Activated naive CD8-positive, alpha-beta T cell (primary cell): Measurements from ENCODE around the gene TXNDC9.
"Not testable (repeated sequence)": the region's sequence is repeated elsewhere in the genome, so short reads cannot be mapped to it uniquely, and the experiment has no call there.

Source experiments
- H3K27ac Mint-ChIP-seq: one replicate; pipeline ENCODE4 v1.8.0; 2021; ENCODE audit warnings: mixed read lengths
- H3K27me3 Mint-ChIP-seq: one replicate; pipeline ENCODE4 v1.8.0; 2021; ENCODE audit warnings: mixed read lengths
- H3K36me3 Mint-ChIP-seq: one replicate; pipeline ENCODE4 v1.8.0; 2021; ENCODE audit warnings: mixed read lengths
- H3K4me1 Mint-ChIP-seq: one replicate; pipeline ENCODE4 v1.8.0; 2021; ENCODE audit warnings: low read depth, mixed read lengths
- H3K4me3 Mint-ChIP-seq: one replicate; pipeline ENCODE4 v1.8.0; 2021; ENCODE audit warnings: mild to moderate bottlenecking, mixed read lengths
- H3K9me3 Mint-ChIP-seq: one replicate; pipeline ENCODE4 v1.8.0; 2021; ENCODE audit warnings: low read depth, mixed read lengths

TXNDC9 gene

GRCh38 chr2:99345446-99345845 lies 9.3 kb upstream of the TXNDC9 start:
- H3K27me3 Mint-ChIP-seq, H3K36me3 Mint-ChIP-seq, H3K9me3 Mint-ChIP-seq, H3K4me3 Mint-ChIP-seq, H3K27ac Mint-ChIP-seq: not testable (repeated sequence)
- H3K4me1 Mint-ChIP-seq, result peaks cover 64% of the 10 kb centered on the region

GRCh38 chr2:99342536-99342935 lies 6.4 kb upstream of the TXNDC9 start:
- H3K27me3 Mint-ChIP-seq, result no peaks in the 10 kb centered on the region

GRCh38 chr2:99340669-99341236 lies 4.6 kb upstream of the TXNDC9 start:
- Mint-ChIP-seq H3K9me3 (no peaks in the 10 kb centered on the region), H3K4me3 (no peak overlapping the region), H3K27ac (peak overlapping the region; percentile 28), H3K36me3 (no peaks in the 10 kb centered on the region), H3K4me1 (peaks cover 45% of the 10 kb centered on the region), H3K27me3 (no peaks in the 10 kb centered on the region)

More at GRCh38 chr2:99342536-99342935, 6.4 kb upstream of the TXNDC9 start:
- Mint-ChIP-seq H3K27ac (no peak overlapping the region), H3K4me3 (peak overlapping the region; percentile 13), H3K36me3 (no peaks in the 10 kb centered on the region), H3K4me1 (peaks cover 49% of the 10 kb centered on the region), H3K9me3 (no peaks in the 10 kb centered on the region)

GRCh38 chr2:99338029-99338585 lies 2.0 kb upstream of the TXNDC9 start:
- H3K27ac Mint-ChIP-seq, result no peak overlapping the region
- H3K4me1 Mint-ChIP-seq, result peaks cover 50% of the 10 kb centered on the region
- H3K36me3 Mint-ChIP-seq, result no peaks in the 10 kb centered on the region
- H3K27me3 Mint-ChIP-seq, result no peaks in the 10 kb centered on the region
- H3K9me3 Mint-ChIP-seq, result no peaks in the 10 kb centered on the region
- H3K4me3 Mint-ChIP-seq, result no peak overlapping the region

- Mint-ChIP-seq H3K9me3 (no peaks in the 10 kb centered on the region), H3K27ac (no peak within 1 kb of the TSS), H3K27me3 (no peaks in the 10 kb centered on the region), H3K36me3 (peaks cover 2% of the 10 kb centered on the region), H3K4me1 (peaks cover 53% of the 10 kb centered on the region), H3K4me3 (no peak within 1 kb of the TSS)
These were observed 1.2 kb upstream of the TXNDC9 start, which contains the start of gene EIF5B for GRCh38 chr2:99337113-99338028. EIF5B (plus strand) TSS chr2:99337389; CDS start chr2:99337555, 166 bp downstream.

- no peak overlapping the region for H3K27ac Mint-ChIP-seq
- peaks cover 2% of the 10 kb centered on the region for H3K36me3 Mint-ChIP-seq
- H3K4me3 Mint-ChIP-seq, result no peak overlapping the region
- peaks cover 52% of the 10 kb centered on the region for H3K4me1 Mint-ChIP-seq
- H3K9me3 Mint-ChIP-seq, result no peaks in the 10 kb centered on the region
- H3K27me3 Mint-ChIP-seq, result no peaks in the 10 kb centered on the region
These were observed 625 bp upstream of the TXNDC9 start for GRCh38 chr2:99336804-99337112.

- no peak overlapping the region for H3K27ac Mint-ChIP-seq
- no peaks in the 10 kb centered on the region for H3K9me3 Mint-ChIP-seq
- peaks cover 6% of the 10 kb centered on the region for H3K4me1 Mint-ChIP-seq
- peaks cover 7% of the 10 kb centered on the region for H3K36me3 Mint-ChIP-seq
- no peak overlapping the region for H3K4me3 Mint-ChIP-seq
- H3K27me3 Mint-ChIP-seq, result no peaks in the 10 kb centered on the region
These were observed 10.7 kb downstream of the TXNDC9 start for GRCh38 chr2:99325384-99325783.

GRCh38 chr2:99317873-99318200 lies 18.3 kb downstream of the TXNDC9 start:
- not testable (repeated sequence) for H3K4me3 Mint-ChIP-seq, H3K9me3 Mint-ChIP-seq, H3K27ac Mint-ChIP-seq, H3K4me1 Mint-ChIP-seq, H3K27me3 Mint-ChIP-seq
- peaks cover 22% of the 10 kb centered on the region for H3K36me3 Mint-ChIP-seq

GRCh38 chr2:99317161-99317872 lies 18.8 kb downstream of the TXNDC9 start:
- Mint-ChIP-seq H3K9me3 (peaks cover 5% of the 10 kb centered on the region), H3K27me3 (no peaks in the 10 kb centered on the region), H3K4me3 (no peak overlapping the region), H3K36me3 (peaks cover 22% of the 10 kb centered on the region), H3K27ac (no peak overlapping the region), H3K4me1 (no peaks in the 10 kb centered on the region)

- H3K27ac Mint-ChIP-seq, H3K4me3 Mint-ChIP-seq, H3K9me3 Mint-ChIP-seq, H3K27me3 Mint-ChIP-seq, H3K4me1 Mint-ChIP-seq: not testable (repeated sequence)
- peaks cover 20% of the 10 kb centered on the region for H3K36me3 Mint-ChIP-seq
These were observed 35.0 kb downstream of the TXNDC9 start, which contains the start of gene LYG1 for GRCh38 chr2:99301097-99301496. LYG1 (minus strand) TSS chr2:99301197; CDS start chr2:99295670, 5,527 bp downstream.

GRCh38 chr2:99299580-99299979 lies 36.6 kb downstream of the TXNDC9 start:
- H3K4me3 Mint-ChIP-seq, result no peak overlapping the region
- no peaks in the 10 kb centered on the region for H3K4me1 Mint-ChIP-seq
- peaks cover 24% of the 10 kb centered on the region for H3K36me3 Mint-ChIP-seq
- no peaks in the 10 kb centered on the region for H3K27me3 Mint-ChIP-seq
- H3K27ac Mint-ChIP-seq, result no peak overlapping the region
- peaks cover 5% of the 10 kb centered on the region for H3K9me3 Mint-ChIP-seq

- Mint-ChIP-seq H3K27me3 (no peaks in the 10 kb centered on the region), H3K4me3 (no peak overlapping the region), H3K36me3 (peaks cover 20% of the 10 kb centered on the region), H3K4me1 (no peaks in the 10 kb centered on the region), H3K9me3 (peaks cover 5% of the 10 kb centered on the region), H3K27ac (no peak overlapping the region)
These were observed 38.1 kb downstream of the TXNDC9 start for GRCh38 chr2:99297994-99298393.

- Mint-ChIP-seq H3K27ac (no peak overlapping the region), H3K27me3 (no peaks in the 10 kb centered on the region), H3K36me3 (peaks cover 22% of the 10 kb centered on the region), H3K4me3 (no peak overlapping the region), H3K4me1 (no peaks in the 10 kb centered on the region), H3K9me3 (peaks cover 2% of the 10 kb centered on the region)
These were observed 50.6 kb downstream of the TXNDC9 start for GRCh38 chr2:99285526-99285925.

- no peaks in the 10 kb centered on the region for H3K27me3 Mint-ChIP-seq
- H3K36me3 Mint-ChIP-seq, result peaks cover 36% of the 10 kb centered on the region
- no peaks in the 10 kb centered on the region for H3K4me1 Mint-ChIP-seq
- no peak overlapping the region for H3K27ac Mint-ChIP-seq
- H3K9me3 Mint-ChIP-seq, result peaks cover 12% of the 10 kb centered on the region
- no peak overlapping the region for H3K4me3 Mint-ChIP-seq
These were observed 56.0 kb downstream of the TXNDC9 start for GRCh38 chr2:99279969-99280695.
